Heart left ventricle (tissue), 16 donors: ENCODE measurements around the gene ENKUR. TPM values are rescaled to one million over a fixed set of nuclear protein-coding genes. Genes with fewer than 3 reads are reported as not detected.

ENCODE experiments used
- ATAC-seq, 4 donors: fragments of 200-7000 bp; cut with Tn5 transposase; one replicate each; pipeline ENCODE4 v1.9.1; 2020 to 2022; ENCODE audit warnings: moderate library complexity in 4 of 4, mild to moderate bottlenecking in 3 of 4, moderate number of reproducible peaks in 1 of 4
- DNase-seq, 5 donors: peaks; one replicate each; pipeline ENCODE4 v3.0.0-alpha.2; 2020
- H3K27ac ChIP-seq, 12 donors: fragments of 200-600 bp; sonication (generic) in 4 of 12; one replicate each; pipeline versions ENCODE4 v1.5.0 to v1.8.0; 2016 to 2022; ENCODE audit warnings: mild to moderate bottlenecking in 2 of 12
- H3K27me3 ChIP-seq, 9 donors: fragments of 200-600 bp; sonication (generic) in 2 of 9; one replicate each; pipeline versions ENCODE4 v1.5.1 to v1.8.0; 2016 to 2022; ENCODE audit warnings: mild to moderate bottlenecking in 3 of 9
- H3K36me3 ChIP-seq, 9 donors: fragments of 200-600 bp; sonication (generic) in 2 of 9; one replicate each; pipeline versions ENCODE4 v1.5.0 to v1.8.0; 2018 to 2022; ENCODE audit warnings: mild to moderate bottlenecking in 2 of 9
- H3K4me1 ChIP-seq, 12 donors: fragments of 200-600 bp; sonication (generic) in 4 of 12; one replicate each; pipeline versions ENCODE4 v1.5.0 to v1.8.0; 2016 to 2022; ENCODE audit warnings: mild to moderate bottlenecking in 3 of 12
- H3K4me3 ChIP-seq, 12 donors: fragments of 200-600 bp; sonication (generic) in 4 of 12; one replicate each; pipeline versions ENCODE4 v1.5.0 to v1.8.0; 2017 to 2022; ENCODE audit warnings: mild to moderate bottlenecking in 9 of 12, moderate library complexity in 4 of 12
- H3K9me3 ChIP-seq, 12 donors: fragments of 200-600 bp; sonication (generic) in 4 of 12; one replicate each; pipeline versions ENCODE4 v1.5.0 to v1.8.0; 2016 to 2022; ENCODE audit warnings: mild to moderate bottlenecking in 1 of 12
- POLR2A ChIP-seq, 2 donors: fragments of 450-650 bp; IDR thresholded peaks; one replicate each; pipeline ENCODE4 v1.6.1; 2017; ENCODE audit warnings: antibody characterized with exemption in 2 of 2, mild to moderate bottlenecking in 2 of 2, moderate library complexity in 2 of 2
- WGBS, 4 donors: extraction: QIAGEN DNeasy Blood & Tissue Kit in 2 of 4; methylation state at CpG; one replicate each; pipeline versions ENCODE4 v1.1.5 to v1.1.7; 2013 to 2018; 5-methylcytosine and 5-hydroxymethylcytosine counted together
- intact Hi-C, 10 donors: fragments of 100-400 bp; cut with DNase I; formaldehyde crosslinking; loops; one replicate each; pipeline versions ENCODE4 v1.11.1 to v1.14.2; 2022
- polyA plus RNA-seq, 2 donors: library from polyadenylated mRNA; stranded (reverse); fragments of 200-250 nt; gene quantifications; one replicate each; pipeline ENCODE4 v1.2.3, GENCODE V29; 2013
- total RNA-seq, 9 donors: library from RNA; depleted of rRNA in 2 of 9; stranded (reverse); fragments of >200 nt in 2 of 9; fragmentation: NEBNext Ultra II Directional in 3 of 9; extraction: Animal tissue kit (Norgen Biotek cat#: 25700) in 3 of 9; gene quantifications; one replicate each; pipeline versions ENCODE4 v1.1.0 to v1.2.4, GENCODE V29; 2016 to 2023
- TF ChIP-seq, protein P1 (sequence below), 12 donors: fragments of 200-600 bp; sonication (generic) in 4 of 12; IDR thresholded peaks; one replicate each; pipeline versions ENCODE4 v1.5.0 to v1.8.0; 2018 to 2022; ENCODE audit warnings: antibody characterized with exemption in 12 of 12, mild to moderate bottlenecking in 5 of 12
- donor health status: ischemic (EF 13 %, LVEDD 7.1; RV severe dilation, severe dysfunction).
- donor health status: healthy with polysubstance abuse.
- donor health status: DM: no; HTN: yes; CAD: no.
- donor health status: DM: no; HTN: no; CAD: no.
- donor health status: ischemic (EF 25% LVEDD 6.9; RV normal size, moderate dysfunction).
- donor health status: ischemic (EF 25% LVEDD 5.7; RV mildly dilated, moderate dysfunction).
- donor health status: healthy.
- donor health status: DM: yes; HTN: yes; CAD: no.
- donor health status: ischemic (EF 35%, LVEDD 5.7; RV mildly dilated, moderate dysfunction).
- donor health status: nonischemic (EF 11% LVEDD 7.7; RV severe dilation, severe dysfunction).
- donor health status: DM: yes; HTN: yes; CAD: no.
- donor health status: PGD.
- donor health status: ischemic (EF 29% LVEDD 5.4; RV normal size, mild dysfunction).
- donor health status: nonischemic (EF 23%, LVEDD 6.1; RV moderate dilation, normal function).

The ENKUR gene
- total and polyA plus RNA-seq, 11 donors, result 0.12 to 0.20 (median 0.19) TPM; not detected in 7

DNA sequence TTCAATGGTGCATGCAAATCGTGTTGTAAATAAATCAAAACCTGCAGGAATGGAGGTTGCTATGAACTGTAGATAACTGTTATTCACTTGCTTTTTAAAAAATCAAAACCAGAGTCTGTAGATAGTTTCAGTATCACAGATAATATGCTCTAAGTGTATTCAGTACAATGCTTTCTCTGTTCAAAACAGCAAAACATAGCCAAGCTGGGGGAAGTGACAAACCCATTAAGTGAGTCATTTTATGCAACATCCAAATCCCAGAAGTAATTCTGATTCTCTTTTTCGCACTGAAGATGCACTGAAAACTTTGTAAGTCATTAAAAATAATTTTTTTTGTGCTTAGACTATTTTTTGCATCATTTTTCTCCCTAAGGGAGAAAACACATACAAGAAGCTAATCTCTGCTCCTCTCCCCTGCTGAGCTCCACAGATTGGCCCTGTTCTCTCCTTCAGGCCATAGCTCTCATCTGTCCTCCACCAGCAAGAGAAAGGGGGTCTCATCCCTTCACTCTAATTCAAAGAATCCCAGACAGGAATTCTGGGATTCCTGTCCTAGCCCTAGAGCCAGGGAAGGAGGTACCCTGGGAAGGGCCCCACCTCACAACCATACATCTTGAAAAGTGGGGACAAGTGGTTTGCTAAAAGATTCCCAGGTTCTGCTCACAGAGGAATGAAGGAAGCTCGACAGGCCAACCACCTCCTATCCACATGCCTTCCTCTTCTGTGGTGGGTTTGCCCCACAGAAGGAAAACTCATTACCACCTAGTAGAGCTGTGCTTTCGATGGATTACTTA, 68.5 kb downstream of the ENKUR start:
- Histone ChIP-seq H3K4me1 (peaks cover 0 to 39% (median 12%) of the 10 kb centered on the region in 12 donors), H3K36me3 (no peaks in the 10 kb centered on the region), H3K27me3 (no peaks in the 10 kb centered on the region), H3K4me3 (no peak overlapping the region), H3K9me3 (no peaks in the 10 kb centered on the region), H3K27ac (peak overlapping the region in 10 of 12 donors; percentile 6 to 89 (median 62))
- intact Hi-C loops, result no loop called here
- peak in 3 of 4 donors; percentile 51 to 67 (median 61) for ATAC-seq
- 53 to 65% (median 60%) methylated on average over 4 of the region's 4 CpGs for WGBS, 4 donors
- no peak for DNase-seq
- no peak for TF ChIP-seq POLR2A (IDR thresholded peaks at IDR 0.05)
- TF ChIP-seq, protein P1, sequence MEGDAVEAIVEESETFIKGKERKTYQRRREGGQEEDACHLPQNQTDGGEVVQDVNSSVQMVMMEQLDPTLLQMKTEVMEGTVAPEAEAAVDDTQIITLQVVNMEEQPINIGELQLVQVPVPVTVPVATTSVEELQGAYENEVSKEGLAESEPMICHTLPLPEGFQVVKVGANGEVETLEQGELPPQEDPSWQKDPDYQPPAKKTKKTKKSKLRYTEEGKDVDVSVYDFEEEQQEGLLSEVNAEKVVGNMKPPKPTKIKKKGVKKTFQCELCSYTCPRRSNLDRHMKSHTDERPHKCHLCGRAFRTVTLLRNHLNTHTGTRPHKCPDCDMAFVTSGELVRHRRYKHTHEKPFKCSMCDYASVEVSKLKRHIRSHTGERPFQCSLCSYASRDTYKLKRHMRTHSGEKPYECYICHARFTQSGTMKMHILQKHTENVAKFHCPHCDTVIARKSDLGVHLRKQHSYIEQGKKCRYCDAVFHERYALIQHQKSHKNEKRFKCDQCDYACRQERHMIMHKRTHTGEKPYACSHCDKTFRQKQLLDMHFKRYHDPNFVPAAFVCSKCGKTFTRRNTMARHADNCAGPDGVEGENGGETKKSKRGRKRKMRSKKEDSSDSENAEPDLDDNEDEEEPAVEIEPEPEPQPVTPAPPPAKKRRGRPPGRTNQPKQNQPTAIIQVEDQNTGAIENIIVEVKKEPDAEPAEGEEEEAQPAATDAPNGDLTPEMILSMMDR (IDR thresholded peaks at IDR 0.05), result no peak

DNA sequence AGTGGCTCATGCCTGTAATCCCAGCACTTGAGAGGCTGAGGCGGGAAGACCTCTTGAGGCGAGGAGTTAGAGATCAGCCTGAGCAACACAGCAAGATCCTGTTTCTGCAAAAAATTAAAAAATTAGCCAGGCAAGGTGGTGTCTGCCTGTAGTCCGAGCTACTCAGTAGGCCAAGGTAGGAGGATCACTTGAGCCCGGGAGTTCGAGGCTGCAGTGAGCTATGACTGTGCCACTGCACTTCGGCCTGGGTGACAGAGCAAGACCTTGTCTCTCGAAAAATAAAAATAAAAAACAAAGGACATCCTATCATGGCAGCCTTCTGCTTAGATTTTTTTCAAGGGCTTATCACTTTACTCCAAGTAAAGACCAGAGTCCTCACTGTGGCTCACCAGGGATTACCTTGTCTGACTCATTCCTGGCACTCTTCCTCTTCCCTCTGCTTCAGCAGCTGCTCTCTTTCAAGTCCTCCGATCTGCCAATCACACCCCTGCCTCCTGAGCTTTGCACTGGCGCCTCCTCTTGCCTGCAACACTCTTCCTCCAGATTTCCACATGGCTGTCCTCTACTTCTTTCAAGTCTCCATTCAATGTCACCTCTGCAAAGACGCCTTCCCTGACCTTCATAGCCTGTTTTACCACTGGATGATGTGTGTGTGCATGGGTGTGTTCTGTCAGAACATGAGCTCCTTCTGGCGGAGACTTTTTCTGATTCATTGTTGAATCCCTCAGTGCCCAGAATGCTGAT, 71.3 kb downstream of the ENKUR start:
- H3K4me1 ChIP-seq, result peaks cover 0 to 28% (median 5%) of the 10 kb centered on the region in 12 donors
- TF ChIP-seq POLR2A (IDR thresholded peaks at IDR 0.05), result no peak
- TF ChIP-seq, protein P1 (IDR thresholded peaks at IDR 0.05), result no peak
- WGBS, 4 donors, result 80 to 90% (median 88%) methylated on average over 11 of the region's 11 CpGs
- DNase-seq (peak in 2 of 5 donors; percentile 38 to 41), ATAC-seq (peak in 2 of 4 donors; percentile 57 to 69)
- H3K27me3 ChIP-seq, result no peaks in the 10 kb centered on the region
- H3K4me3 ChIP-seq, result no peak overlapping the region
- no peaks in the 10 kb centered on the region for H3K36me3 ChIP-seq
- H3K27ac ChIP-seq, result no peak overlapping the region
- intact Hi-C loops, result no loop called here
- H3K9me3 ChIP-seq, result no peaks in the 10 kb centered on the region

DNA sequence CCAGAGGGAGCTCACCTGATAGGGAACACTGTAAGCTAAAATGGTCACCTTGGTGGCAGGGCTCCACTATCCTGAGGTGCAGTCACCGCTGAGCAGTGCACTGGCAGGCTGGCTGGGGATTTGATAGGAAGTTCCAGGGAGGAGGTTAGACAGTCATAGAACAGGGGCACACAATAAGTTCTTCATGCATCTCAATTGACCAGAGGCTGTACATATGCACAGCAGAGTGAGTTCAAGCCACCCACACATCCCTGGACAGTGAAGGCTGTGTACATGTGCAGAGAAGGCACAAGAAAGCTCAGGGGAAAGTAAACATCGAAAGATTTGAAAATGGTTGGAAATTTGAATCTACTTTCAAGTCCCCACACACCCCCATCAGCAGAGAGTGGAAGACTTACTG, 77.4 kb downstream of the ENKUR start:
- Histone ChIP-seq H3K27me3 (no peaks in the 10 kb centered on the region), H3K4me1 (no peaks in the 10 kb centered on the region), H3K27ac (no peak overlapping the region), H3K36me3 (peaks cover 0 to 5% (median 0%) of the 10 kb centered on the region in 9 donors), H3K4me3 (no peak overlapping the region), H3K9me3 (no peaks in the 10 kb centered on the region)
- DNase-seq (no peak), ATAC-seq (no peak)
- 84 to 91% (median 88%) methylated on average over 2 of the region's 2 CpGs for WGBS, 4 donors
- TF ChIP-seq POLR2A (IDR thresholded peaks at IDR 0.05), result no peak
- TF ChIP-seq, protein P1 (IDR thresholded peaks at IDR 0.05), result no peak
- intact Hi-C loops, result no loop called here

DNA sequence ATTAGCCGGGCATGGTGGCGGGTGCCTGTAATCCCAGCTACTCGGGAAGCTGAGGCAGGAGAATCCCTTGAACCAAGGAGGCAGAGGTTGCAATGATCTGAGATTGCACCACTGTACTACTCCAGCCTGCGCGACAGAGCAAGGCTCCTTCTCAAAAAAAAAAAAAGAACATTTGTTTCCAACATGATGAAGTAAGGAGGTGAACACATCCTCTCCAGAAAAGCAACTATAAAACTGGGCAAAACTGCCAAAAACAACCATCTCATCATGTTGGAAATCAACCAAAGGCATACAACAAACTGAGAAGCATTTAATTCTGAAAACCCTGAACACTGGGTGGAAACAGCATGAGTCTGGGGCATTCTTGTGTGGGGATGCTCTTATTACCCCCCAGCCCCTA, 77.9 kb downstream of the ENKUR start:
- H3K4me3 ChIP-seq, result no peak overlapping the region
- H3K27ac ChIP-seq, result no peak overlapping the region
- intact Hi-C loops, result no loop called here
- peaks cover 0 to 5% (median 0%) of the 10 kb centered on the region in 9 donors for H3K36me3 ChIP-seq
- no peaks in the 10 kb centered on the region for H3K27me3 ChIP-seq
- no peaks in the 10 kb centered on the region for H3K9me3 ChIP-seq
- no peak for TF ChIP-seq POLR2A (IDR thresholded peaks at IDR 0.05)
- TF ChIP-seq, protein P1 (IDR thresholded peaks at IDR 0.05), result no peak
- no peak for ATAC-seq
- DNase-seq, result no peak
- WGBS, 4 donors, result 88 to 96% (median 92%) methylated on average over 5 of the region's 5 CpGs
- no peaks in the 10 kb centered on the region for H3K4me1 ChIP-seq
